K562 (cell line): ENCODE results near the gene HMX1.

Experiments used
- CTCF ChIP-seq, 3 experiments: IDR thresholded peaks in 2 of 3; conservative IDR thresholded peaks in 1 of 3; 2 replicates each; pipeline ENCODE4 v1.5.1; 2011 to 2012; ENCODE audit warnings: low read length in 3 of 3, mild to moderate bottlenecking in 3 of 3, control low read depth in 2 of 3, improper control_type of control experiment in 1 of 3, inconsistent platforms in 1 of 3, low read depth in 1 of 3, mixed read lengths in 1 of 3, moderate library complexity in 1 of 3; ENCODE audit not compliant: insufficient read depth in 2 of 3
- EZH2 ChIP-seq: IDR thresholded peaks from 2 replicates; pipeline ENCODE4 v1.6.1; 2012; ENCODE audit warnings: low read depth, mild to moderate bottlenecking, inconsistent platforms, low read length, borderline replicate concordance
- KAT7 ChIP-seq: sonication (generic); formaldehyde crosslinking; IDR thresholded peaks from 2 replicates; pipeline ENCODE4 v1.8.0; 2022; ENCODE audit warnings: missing genetic modification reagents, mild to moderate bottlenecking, borderline replicate concordance
- ZNF583 ChIP-seq: fragments of 250-450 bp; sonication (Bioruptor Pico); IDR thresholded peaks from 2 replicates; pipeline ENCODE4 v1.4.0; 2020
- TF ChIP-seq, protein P1 (sequence below): fragments of 200-600 bp; sonication (generic); IDR thresholded peaks from one replicate; pipeline ENCODE4 v1.6.1; 2012; ENCODE audit warnings: mild to moderate bottlenecking, low read depth, low read length, inconsistent platforms
- TF ChIP-seq, protein P2 (sequence below): sonication (generic); formaldehyde crosslinking; IDR thresholded peaks from 2 replicates; pipeline ENCODE4 v1.5.0; 2020; ENCODE audit warnings: missing genetic modification reagents

GRCh38 chr4:8858701-8859210 lies 12.9 kb downstream of the HMX1 start:
- TF ChIP-seq CTCF (IDR thresholded peaks at IDR 0.05 in 2 of 3, conservative IDR thresholded peaks at IDR 0.05 in 1 of 3; ENCODE audit: insufficient read depth in 2 of 3, low read depth in 1 of 3, low read length in 3 of 3) = no peak
- TF ChIP-seq, protein P1, sequence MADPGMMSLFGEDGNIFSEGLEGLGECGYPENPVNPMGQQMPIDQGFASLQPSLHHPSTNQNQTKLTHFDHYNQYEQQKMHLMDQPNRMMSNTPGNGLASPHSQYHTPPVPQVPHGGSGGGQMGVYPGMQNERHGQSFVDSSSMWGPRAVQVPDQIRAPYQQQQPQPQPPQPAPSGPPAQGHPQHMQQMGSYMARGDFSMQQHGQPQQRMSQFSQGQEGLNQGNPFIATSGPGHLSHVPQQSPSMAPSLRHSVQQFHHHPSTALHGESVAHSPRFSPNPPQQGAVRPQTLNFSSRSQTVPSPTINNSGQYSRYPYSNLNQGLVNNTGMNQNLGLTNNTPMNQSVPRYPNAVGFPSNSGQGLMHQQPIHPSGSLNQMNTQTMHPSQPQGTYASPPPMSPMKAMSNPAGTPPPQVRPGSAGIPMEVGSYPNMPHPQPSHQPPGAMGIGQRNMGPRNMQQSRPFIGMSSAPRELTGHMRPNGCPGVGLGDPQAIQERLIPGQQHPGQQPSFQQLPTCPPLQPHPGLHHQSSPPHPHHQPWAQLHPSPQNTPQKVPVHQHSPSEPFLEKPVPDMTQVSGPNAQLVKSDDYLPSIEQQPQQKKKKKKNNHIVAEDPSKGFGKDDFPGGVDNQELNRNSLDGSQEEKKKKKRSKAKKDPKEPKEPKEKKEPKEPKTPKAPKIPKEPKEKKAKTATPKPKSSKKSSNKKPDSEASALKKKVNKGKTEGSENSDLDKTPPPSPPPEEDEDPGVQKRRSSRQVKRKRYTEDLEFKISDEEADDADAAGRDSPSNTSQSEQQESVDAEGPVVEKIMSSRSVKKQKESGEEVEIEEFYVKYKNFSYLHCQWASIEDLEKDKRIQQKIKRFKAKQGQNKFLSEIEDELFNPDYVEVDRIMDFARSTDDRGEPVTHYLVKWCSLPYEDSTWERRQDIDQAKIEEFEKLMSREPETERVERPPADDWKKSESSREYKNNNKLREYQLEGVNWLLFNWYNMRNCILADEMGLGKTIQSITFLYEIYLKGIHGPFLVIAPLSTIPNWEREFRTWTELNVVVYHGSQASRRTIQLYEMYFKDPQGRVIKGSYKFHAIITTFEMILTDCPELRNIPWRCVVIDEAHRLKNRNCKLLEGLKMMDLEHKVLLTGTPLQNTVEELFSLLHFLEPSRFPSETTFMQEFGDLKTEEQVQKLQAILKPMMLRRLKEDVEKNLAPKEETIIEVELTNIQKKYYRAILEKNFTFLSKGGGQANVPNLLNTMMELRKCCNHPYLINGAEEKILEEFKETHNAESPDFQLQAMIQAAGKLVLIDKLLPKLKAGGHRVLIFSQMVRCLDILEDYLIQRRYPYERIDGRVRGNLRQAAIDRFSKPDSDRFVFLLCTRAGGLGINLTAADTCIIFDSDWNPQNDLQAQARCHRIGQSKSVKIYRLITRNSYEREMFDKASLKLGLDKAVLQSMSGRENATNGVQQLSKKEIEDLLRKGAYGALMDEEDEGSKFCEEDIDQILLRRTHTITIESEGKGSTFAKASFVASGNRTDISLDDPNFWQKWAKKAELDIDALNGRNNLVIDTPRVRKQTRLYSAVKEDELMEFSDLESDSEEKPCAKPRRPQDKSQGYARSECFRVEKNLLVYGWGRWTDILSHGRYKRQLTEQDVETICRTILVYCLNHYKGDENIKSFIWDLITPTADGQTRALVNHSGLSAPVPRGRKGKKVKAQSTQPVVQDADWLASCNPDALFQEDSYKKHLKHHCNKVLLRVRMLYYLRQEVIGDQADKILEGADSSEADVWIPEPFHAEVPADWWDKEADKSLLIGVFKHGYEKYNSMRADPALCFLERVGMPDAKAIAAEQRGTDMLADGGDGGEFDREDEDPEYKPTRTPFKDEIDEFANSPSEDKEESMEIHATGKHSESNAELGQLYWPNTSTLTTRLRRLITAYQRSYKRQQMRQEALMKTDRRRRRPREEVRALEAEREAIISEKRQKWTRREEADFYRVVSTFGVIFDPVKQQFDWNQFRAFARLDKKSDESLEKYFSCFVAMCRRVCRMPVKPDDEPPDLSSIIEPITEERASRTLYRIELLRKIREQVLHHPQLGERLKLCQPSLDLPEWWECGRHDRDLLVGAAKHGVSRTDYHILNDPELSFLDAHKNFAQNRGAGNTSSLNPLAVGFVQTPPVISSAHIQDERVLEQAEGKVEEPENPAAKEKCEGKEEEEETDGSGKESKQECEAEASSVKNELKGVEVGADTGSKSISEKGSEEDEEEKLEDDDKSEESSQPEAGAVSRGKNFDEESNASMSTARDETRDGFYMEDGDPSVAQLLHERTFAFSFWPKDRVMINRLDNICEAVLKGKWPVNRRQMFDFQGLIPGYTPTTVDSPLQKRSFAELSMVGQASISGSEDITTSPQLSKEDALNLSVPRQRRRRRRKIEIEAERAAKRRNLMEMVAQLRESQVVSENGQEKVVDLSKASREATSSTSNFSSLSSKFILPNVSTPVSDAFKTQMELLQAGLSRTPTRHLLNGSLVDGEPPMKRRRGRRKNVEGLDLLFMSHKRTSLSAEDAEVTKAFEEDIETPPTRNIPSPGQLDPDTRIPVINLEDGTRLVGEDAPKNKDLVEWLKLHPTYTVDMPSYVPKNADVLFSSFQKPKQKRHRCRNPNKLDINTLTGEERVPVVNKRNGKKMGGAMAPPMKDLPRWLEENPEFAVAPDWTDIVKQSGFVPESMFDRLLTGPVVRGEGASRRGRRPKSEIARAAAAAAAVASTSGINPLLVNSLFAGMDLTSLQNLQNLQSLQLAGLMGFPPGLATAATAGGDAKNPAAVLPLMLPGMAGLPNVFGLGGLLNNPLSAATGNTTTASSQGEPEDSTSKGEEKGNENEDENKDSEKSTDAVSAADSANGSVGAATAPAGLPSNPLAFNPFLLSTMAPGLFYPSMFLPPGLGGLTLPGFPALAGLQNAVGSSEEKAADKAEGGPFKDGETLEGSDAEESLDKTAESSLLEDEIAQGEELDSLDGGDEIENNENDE = no peak
- TF ChIP-seq EZH2 = no peak
- no peak for TF ChIP-seq KAT7 (CRISPR knock-in tag)
- no peak for TF ChIP-seq ZNF583 (CRISPR knock-in tag)
- TF ChIP-seq, protein P2, sequence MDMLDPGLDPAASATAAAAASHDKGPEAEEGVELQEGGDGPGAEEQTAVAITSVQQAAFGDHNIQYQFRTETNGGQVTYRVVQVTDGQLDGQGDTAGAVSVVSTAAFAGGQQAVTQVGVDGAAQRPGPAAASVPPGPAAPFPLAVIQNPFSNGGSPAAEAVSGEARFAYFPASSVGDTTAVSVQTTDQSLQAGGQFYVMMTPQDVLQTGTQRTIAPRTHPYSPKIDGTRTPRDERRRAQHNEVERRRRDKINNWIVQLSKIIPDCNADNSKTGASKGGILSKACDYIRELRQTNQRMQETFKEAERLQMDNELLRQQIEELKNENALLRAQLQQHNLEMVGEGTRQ (CRISPR knock-in tag) = no peak
